ENCODE results near the gene CDKN2B-AS1.

Gene CDKN2B-AS1

GRCh38 chr9:22008384-22008716, 13.8 kb downstream of the CDKN2B-AS1 start:
- DNase-seq, result no peak

DNA sequence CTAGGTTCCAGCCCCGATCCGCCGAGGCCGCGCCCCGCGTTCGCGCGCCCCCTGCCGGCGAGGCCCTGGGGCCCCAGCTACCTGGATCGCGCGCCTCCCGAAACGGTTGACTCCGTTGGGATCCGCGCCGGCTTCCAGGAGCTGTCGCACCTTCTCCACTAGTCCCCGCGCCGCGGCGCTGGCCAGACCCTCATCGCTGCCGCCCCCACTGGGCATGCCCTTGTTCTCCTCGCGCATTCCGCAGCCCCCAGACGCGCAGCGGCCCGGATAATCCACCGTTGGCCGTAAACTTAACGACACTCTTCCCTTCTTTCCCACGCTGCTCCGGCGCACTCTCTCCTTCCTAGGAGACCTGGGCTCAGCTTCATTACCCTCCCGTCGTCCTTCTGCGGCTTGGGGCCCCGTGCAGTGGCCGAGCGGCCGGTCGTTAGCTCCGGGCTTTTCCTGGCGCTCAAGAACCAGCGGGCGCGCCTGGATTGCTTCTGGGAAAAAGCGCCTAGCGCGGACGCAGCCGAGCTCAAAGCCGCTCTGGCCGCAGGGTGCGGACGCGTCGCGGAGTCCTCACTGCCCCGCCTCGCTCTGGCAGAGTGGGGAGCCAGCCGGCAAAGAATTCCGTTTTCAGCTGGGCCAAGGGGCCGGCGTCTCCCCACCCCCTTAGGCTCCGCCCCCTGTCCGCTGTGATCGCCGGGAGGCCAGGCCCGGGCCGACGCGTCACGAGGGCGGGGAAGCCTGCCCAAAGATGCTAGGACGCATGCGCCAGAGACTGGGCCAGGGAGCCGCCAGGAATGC, 14.3 kb downstream of the CDKN2B-AS1 start, which contains the start of gene CDKN2B:
Gene CDKN2B (minus strand): TSS at position 589 of the 789 bp plus-strand sequence. CDS start 352 bp downstream, at position 237.
- peak; percentile 73 for DNase-seq

GRCh38 chr9:22009506-22009867, 14.9 kb downstream of the CDKN2B-AS1 start:
- no peak for DNase-seq

DNA sequence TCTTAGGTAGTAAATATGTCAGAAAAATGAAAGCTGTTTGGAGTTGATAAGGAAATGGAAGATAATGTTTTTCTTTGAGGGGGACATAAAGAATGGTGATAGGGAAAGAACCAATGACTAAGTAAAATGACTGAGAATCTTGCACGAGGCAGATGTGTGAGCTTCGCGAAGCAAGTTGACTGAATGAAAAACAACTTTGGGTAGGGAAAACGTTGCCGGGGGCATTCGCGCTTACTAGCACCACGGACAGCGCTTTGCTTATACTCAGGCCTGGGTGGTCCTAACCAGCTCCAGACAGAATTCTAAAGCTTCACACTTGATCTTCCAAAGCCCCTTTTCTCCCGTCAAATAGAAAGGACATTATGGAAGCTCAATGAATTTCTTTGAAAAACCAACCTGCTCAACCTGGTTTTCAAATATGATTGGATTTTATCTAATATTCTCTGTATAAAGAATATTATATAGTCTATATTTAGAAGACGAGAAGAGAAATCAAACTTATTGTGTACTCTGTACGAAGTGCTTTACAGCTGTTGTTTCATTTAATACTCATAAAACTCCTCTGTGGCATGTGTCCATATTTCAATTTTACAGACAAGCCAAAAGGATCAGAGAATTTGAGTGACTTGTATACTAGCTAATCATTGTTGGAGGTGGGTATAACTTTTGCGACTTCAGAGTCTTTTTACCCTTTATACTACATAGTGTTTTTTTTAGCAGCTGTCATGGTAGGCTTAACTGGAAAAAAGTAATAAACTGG, 16.5 kb downstream of the CDKN2B-AS1 start:
- DNase-seq, result no peak

DNA sequence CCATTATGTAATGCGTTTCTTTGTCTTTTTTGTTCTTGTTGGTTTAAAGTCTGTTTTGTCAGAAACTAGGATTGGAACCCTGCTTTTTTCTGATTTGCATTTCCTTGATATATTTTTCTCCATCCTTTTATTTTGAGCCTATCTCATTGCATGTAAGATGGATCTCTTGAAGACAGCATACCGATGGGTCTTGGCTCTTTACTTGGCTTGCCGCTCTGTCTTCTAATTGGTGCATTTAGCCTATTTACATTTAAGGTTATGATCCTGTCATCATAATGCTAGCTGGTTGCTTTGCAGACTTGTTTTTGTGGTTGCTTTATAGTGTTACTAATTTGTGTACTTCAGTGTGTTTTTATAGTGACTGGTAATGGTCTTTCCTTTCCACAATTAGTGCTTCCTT, 27.8 kb downstream of the CDKN2B-AS1 start:
- no peak for DNase-seq

DNA sequence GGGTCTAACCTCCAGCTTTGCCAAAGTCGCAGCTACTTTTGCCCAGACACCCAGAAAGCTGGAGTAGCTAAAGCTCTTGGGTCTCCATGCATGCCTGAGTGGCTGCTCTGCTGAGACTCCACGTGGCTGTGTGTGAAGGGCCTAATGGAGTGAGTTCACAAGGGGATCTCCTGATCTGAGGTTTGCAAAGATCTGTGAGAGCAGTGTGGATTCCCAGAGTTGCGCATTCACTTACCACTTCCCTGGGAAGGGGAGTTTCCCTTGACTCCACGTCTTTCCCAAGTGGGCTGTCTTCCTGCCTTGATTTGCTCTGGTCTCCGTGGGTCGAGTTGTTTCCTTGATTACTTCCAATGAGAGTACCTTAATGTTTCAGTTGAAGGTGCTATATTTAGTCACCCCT, 32.1 kb downstream of the CDKN2B-AS1 start:
- no peak for DNase-seq

GRCh38 chr9:22028394-22028793, 33.8 kb downstream of the CDKN2B-AS1 start:
- no peak for DNase-seq

DNA sequence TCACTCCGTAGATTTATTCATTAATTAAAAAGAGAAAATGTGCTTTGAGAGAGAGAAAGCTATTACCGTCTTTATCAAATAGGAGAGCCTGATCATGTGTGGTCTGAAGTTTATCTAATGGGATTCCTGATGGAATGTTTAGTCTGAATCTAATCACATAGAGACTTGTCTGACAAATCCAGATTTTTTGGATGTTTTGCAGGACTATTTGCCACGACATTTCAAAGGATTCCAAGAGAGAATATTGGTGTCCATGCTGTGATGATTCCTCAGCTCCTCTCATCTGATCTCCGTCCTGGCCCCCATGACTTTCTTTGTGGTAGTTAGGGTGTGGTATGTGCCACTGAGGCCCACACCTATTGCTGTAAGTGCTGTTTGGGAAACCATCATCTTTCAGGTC, 34.6 kb downstream of the CDKN2B-AS1 start:
- DNase-seq, result no peak

DNA sequence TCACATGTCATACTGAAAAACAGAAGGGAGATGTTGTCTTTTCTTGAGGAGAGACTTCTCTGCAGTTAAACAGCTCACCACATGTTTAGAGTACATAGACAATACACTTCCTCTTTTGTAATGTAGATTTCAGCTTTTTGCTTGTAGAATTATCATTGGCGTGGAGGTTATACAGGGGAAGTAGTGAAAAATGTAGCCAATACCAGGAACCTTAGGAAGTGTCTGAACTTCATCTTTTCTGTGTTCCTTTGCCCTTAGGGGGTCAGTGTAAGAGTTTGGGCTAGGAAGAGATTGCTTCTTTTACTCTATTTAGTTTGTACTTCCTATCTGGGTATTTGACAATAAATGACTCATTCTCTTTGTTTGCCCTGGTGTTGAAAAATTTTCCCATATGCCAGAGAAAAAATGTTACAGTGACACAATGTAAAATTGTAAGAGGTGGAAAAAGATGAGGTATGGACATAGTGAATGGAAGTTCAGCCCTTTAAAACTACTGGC, 35.6 kb downstream of the CDKN2B-AS1 start:
- no peak for DNase-seq

DNA sequence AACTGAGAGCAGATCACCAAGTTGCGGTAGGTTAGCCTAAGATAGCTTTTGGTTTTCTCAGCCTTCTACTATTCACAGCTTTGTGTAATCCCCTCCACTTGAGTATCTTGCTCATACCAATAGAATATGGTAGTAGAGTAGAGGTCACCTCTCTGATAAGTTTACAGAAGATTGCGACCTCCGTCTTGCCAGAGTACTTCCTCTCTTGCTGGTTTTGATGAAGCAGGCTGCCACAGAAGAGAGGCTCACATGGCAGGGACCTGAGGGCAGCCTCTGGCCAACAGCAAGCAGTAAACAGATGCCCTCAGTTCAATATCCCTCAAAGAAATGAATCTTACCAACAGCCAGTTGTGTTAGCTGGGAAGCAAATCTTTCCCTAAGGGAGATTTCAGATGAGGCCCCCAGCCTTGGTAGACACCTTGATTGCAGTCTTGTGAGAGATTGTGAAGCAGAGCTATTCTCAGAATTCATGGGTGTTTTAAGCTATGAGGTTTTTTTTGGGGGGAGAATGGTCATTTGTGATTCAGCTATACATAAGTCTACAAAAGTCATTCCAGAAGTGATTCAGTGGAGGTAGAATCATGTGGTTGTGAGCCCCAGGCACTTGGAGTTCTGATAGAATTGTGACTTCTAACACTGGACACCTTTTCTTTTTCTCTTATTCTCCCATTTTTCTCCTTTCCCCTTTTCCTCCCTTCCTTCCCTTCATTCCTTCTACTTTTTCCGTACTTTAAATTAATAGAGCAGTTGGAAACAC, 37.2 kb downstream of the CDKN2B-AS1 start:
- no peak for DNase-seq

GRCh38 chr9:22033012-22033630, 38.5 kb downstream of the CDKN2B-AS1 start:
- DNase-seq, result no peak

- no peak for DNase-seq
Measured at GRCh38 chr9:22035591-22036011, 41.0 kb downstream of the CDKN2B-AS1 start.

GRCh38 chr9:22036866-22037626, 42.5 kb downstream of the CDKN2B-AS1 start:
- no peak for DNase-seq

- DNase-seq, result no peak
Measured at GRCh38 chr9:22037954-22038690, 43.5 kb downstream of the CDKN2B-AS1 start.

DNA sequence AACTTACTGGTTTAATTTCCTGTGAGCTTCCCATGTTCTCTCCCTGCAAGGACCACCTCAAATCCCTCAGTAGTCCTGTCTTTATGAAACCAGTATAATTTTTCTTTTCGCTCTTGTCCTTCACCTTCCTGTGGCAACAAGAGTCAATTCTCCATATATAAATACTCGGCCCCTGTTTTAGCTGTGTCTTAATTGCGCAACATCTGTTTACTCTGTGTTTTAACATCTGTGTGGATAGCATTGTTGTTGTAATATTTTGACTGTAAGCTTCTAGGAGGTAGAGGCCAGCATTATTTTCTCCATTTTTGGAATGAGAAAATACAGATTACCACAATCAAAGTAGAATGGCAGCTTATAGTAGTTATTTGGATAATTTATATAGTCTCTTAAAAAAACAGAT, 44.7 kb downstream of the CDKN2B-AS1 start:
- no peak for DNase-seq

DNA sequence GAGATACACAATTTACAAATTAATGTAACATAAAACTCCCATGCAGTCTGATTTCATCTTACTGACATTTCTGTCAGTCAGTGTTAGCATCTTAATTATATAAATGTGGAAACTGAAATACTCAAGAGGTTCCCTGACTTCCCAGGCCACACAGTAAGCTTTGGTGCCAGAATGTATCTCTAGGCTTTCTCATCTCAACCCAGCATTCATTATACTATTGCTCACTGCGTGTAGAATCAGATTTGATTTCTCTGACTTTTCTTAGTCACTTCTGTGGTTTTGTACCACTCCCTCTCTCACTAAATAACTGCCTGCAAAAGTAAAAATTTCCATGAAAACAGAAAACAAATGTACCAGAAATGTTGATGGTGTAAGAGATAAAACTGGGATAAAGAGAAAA, 46.2 kb downstream of the CDKN2B-AS1 start:
- DNase-seq, result no peak

DNA sequence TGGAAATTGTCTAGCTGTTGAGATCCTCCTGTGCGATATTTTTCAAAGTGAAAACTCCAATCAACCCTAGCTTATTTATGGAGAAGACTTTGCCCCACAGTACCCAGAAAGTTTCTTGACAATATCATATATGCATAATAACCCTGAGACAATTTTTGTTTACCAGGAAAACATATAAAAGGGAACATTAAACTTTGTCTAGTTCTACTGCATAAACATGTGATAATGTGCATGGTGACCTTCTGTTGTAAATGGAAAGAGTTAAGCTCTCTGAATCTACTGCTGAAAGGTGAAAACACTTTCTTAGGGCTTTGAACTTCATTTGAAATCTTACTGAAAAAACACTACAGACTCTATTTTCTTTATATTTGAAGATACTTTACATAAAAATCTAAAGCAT, 46.8 kb downstream of the CDKN2B-AS1 start:
- no peak for DNase-seq

DNA sequence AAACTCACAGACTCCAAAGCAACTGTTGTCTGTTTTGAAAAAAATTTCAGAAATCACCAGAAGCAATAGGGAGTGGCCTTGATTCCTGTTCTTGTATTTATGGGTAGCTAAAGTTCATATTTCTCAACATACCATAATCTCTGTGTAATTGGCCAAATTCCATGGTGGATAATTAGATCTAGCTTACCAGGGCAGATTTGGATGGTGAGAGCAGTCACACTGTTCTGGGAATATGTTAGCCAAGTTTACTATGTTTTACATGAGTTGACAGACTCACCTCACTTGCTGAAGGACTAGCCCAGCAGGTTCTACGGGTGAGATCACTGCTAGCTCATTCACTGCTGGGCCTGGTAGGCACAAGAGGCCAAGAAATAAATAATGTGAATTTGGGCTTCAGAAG, 47.2 kb downstream of the CDKN2B-AS1 start:
- DNase-seq, result no peak

DNA sequence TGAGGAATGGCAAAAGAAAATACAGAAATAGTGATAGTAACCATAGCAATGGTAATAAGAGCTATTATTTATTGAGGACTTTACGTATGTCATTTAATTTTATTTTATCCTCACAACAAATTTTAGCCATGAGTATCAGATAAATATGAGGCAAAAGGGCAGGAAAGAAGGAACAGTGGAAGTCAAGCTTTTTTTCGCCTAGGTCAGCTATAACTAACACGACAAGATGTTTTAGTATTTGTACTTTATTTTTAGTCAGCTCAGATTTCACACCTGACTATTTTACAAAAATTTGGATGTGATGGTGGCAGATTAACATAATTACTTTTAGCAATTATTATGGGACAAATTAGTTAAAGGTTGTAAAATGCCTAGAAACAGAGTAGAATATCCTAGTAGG, 49.3 kb downstream of the CDKN2B-AS1 start:
- no peak for DNase-seq

DNA sequence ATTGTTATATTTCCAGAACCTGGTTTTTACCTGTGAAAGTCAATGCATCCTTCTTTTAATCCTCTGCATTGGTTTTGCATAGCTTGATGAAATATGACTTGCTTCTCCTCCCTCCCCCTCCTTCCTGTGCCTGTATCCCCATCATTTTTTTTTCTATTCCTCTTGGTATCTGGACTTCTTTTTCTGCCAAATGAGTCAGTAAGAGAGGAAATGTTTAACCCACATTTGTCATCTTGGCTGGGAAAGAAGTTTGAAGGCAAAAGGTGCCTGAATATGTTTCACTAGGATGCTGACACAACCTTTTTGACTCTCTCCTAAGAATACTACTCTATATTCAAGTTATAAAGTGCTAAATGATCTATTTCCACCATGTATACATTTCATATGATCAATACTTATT, 50.0 kb downstream of the CDKN2B-AS1 start:
- DNase-seq, result no peak

GRCh38 chr9:22045423-22045822, 50.8 kb downstream of the CDKN2B-AS1 start:
- no peak for DNase-seq

All from NCI-H510A (cell line).